H1 (cell line): ENCODE measurements around the gene PLXND1. TPM values are rescaled to one million over a fixed set of nuclear protein-coding genes. Genes with fewer than 3 reads are reported as not detected.

ENCODE experiments used
- CTCF ChIA-PET: fragments of 300-600 bp; sonication (Branson Sonifier 250); formaldehyde crosslinking; loops from one replicate; lab custom pipeline; 2021; ENCODE audit not compliant: partially characterized antibody; lab: Charles Lee
- POLR2A ChIA-PET: fragments of 300-600 bp; sonication (Branson Sonifier 250); formaldehyde crosslinking; loops from one replicate; lab custom pipeline; 2021; ENCODE audit warnings: inconsistent platforms; ENCODE audit not compliant: partially characterized antibody; lab: Charles Lee
- DNase-seq, 2 experiments: peaks; one replicate each; pipeline versions ENCODE4 v3.0.0 to v3.0.0-alpha.2; 2010 to 2022; ENCODE audit warnings: low spot score in 2 of 2, low read depth in 1 of 2, mixed read lengths in 1 of 2
- FAIRE-seq: peaks from 2 replicates; lab custom pipeline; 2011; peaks lifted over from hg19 to GRCh38; lab: Jason Lieb, UNC
- H2AFZ ChIP-seq: 2 replicates; pipeline ENCODE4 v1.8.1; 2012; ENCODE audit warnings: low read length, inconsistent platforms
- H2AK5ac ChIP-seq: 2 replicates; pipeline ENCODE4 v1.6.1; 2013; ENCODE audit warnings: low read depth, low read length
- H2BK120ac ChIP-seq: replicated peaks from 2 replicates; pipeline ENCODE3; 2013; ENCODE audit warnings: low read depth, low read length, inconsistent platforms
- H2BK12ac ChIP-seq: 2 replicates; pipeline ENCODE4 v1.6.1; 2013; ENCODE audit warnings: low read depth, low read length
- H2BK15ac ChIP-seq: 2 replicates; pipeline ENCODE4 v1.6.1; 2013; ENCODE audit warnings: low read length
- H2BK20ac ChIP-seq: 2 replicates; pipeline ENCODE4 v1.6.1; 2013; ENCODE audit warnings: low read length
- H2BK5ac ChIP-seq: 2 replicates; pipeline ENCODE4 v1.6.1; 2013; ENCODE audit warnings: low read depth, low read length
- H3K14ac ChIP-seq: 2 replicates; pipeline ENCODE4 v1.6.1; 2013; ENCODE audit warnings: inconsistent platforms; ENCODE audit not compliant: insufficient read length
- H3K18ac ChIP-seq: 2 replicates; pipeline ENCODE4 v1.6.1; 2013; ENCODE audit warnings: low read length; ENCODE audit errors: extremely low read depth
- H3K23ac ChIP-seq: 2 replicates; pipeline ENCODE4 v1.6.1; 2013; ENCODE audit warnings: inconsistent platforms; ENCODE audit not compliant: insufficient read length
- H3K23me2 ChIP-seq: 2 replicates; pipeline ENCODE4 v1.6.1; 2013; ENCODE audit warnings: low read depth, low read length
- H3K27ac ChIP-seq: 2 replicates; pipeline ENCODE4 v1.6.1; 2011; ENCODE audit warnings: low read depth, low read length, inconsistent platforms
- H3K27me3 ChIP-seq, 4 experiments: replicated peaks in 1 of 4; 1 replicate in 1 of 4; 2 replicates in 3 of 4; pipeline versions ENCODE4 v1.6.1 to v1.8.1; 2011 to 2013; ENCODE audit warnings: low read length in 3 of 4, mild to moderate bottlenecking in 3 of 4, inconsistent platforms in 2 of 4, mixed read lengths in 2 of 4, moderate library complexity in 1 of 4; ENCODE audit not compliant: control insufficient read depth in 3 of 4, insufficient read depth in 3 of 4; ENCODE audit errors: extremely low read depth in 1 of 4
- H3K36me3 ChIP-seq, 4 experiments: 2 replicates each; pipeline versions ENCODE4 v1.6.1 to v1.8.1; 2011 to 2013; ENCODE audit warnings: mild to moderate bottlenecking in 4 of 4, low read length in 3 of 4, moderate library complexity in 2 of 4, control low read depth in 1 of 4, inconsistent platforms in 1 of 4; ENCODE audit not compliant: insufficient read depth in 4 of 4, control insufficient read depth in 2 of 4
- H3K4ac ChIP-seq: replicated peaks from 2 replicates; pipeline ENCODE3; 2013; ENCODE audit warnings: low read length, low read depth, mixed read lengths, inconsistent platforms; ENCODE audit not compliant: insufficient read length
- H3K4me1 ChIP-seq, 4 experiments: replicated peaks in 1 of 4; 1 replicate in 1 of 4; 2 replicates in 3 of 4; pipeline versions ENCODE4 v1.6.1 to v1.8.1; 2011 to 2013; ENCODE audit warnings: low read length in 3 of 4, inconsistent platforms in 2 of 4, mixed read lengths in 1 of 4; ENCODE audit not compliant: insufficient read depth in 4 of 4, control insufficient read depth in 3 of 4
- H3K4me2 ChIP-seq, 2 experiments: 2 replicates each; pipeline versions ENCODE4 v1.6.1 to v1.8.1; 2011 to 2013; ENCODE audit warnings: low read depth in 2 of 2, low read length in 2 of 2, control low read depth in 1 of 2, inconsistent platforms in 1 of 2, mild to moderate bottlenecking in 1 of 2; ENCODE audit not compliant: insufficient read depth in 1 of 2
- H3K4me3 ChIP-seq, 4 experiments: fragments of 200-600, 300-600 bp in 1 of 4; sonication (generic), shearing (Covaris generic), sonication (Bioruptor Twin) in 1 of 4; 2 replicates each; pipeline versions ENCODE4 v1.5.1 to v1.8.1; 2011 to 2016; ENCODE audit warnings: low read length in 4 of 4, low read depth in 3 of 4, control low read depth in 2 of 4, inconsistent platforms in 2 of 4, mild to moderate bottlenecking in 2 of 4, mixed read lengths in 1 of 4, moderate library complexity in 1 of 4; ENCODE audit not compliant: insufficient read depth in 2 of 4; ENCODE audit errors: extremely low read depth in 1 of 4
- H3K56ac ChIP-seq: replicated peaks from 2 replicates; pipeline ENCODE3; 2013; ENCODE audit warnings: low read depth, mild to moderate bottlenecking, mixed read lengths, low read length, inconsistent platforms; ENCODE audit not compliant: insufficient read length
- H3K79me1 ChIP-seq: 2 replicates; pipeline ENCODE4 v1.6.1; 2013; ENCODE audit warnings: low read depth, low read length, control low read depth
- H3K79me2 ChIP-seq, 2 experiments: 2 replicates each; pipeline versions ENCODE4 v1.6.1 to v1.8.1; 2012 to 2013; ENCODE audit warnings: low read length in 2 of 2, mild to moderate bottlenecking in 2 of 2, inconsistent platforms in 1 of 2; ENCODE audit not compliant: insufficient read depth in 2 of 2, control insufficient read depth in 1 of 2
- H3K9ac ChIP-seq, 4 experiments: replicated peaks in 1 of 4; 1 replicate in 1 of 4; 2 replicates in 3 of 4; pipeline versions ENCODE4 v1.6.1 to v1.8.1; 2011 to 2013; ENCODE audit warnings: low read depth in 3 of 4, low read length in 3 of 4, control low read depth in 2 of 4, mild to moderate bottlenecking in 2 of 4, moderate library complexity in 2 of 4, inconsistent platforms in 1 of 4; ENCODE audit errors: extremely low read depth in 1 of 4
- H3K9me3 ChIP-seq, 2 experiments: 2 replicates each; pipeline versions ENCODE4 v1.6.1 to v1.8.1; 2012 to 2013; ENCODE audit warnings: mild to moderate bottlenecking in 2 of 2, moderate library complexity in 2 of 2, control low read depth in 1 of 2, inconsistent platforms in 1 of 2, low read depth in 1 of 2, low read length in 1 of 2, mixed read lengths in 1 of 2; ENCODE audit not compliant: insufficient read depth in 2 of 2
- H4K20me1 ChIP-seq, 2 experiments: replicated peaks in 1 of 2; 2 replicates each; pipeline versions ENCODE3 to v1.8.1; 2011 to 2013; ENCODE audit warnings: inconsistent platforms in 2 of 2, low read length in 2 of 2, mild to moderate bottlenecking in 1 of 2; ENCODE audit not compliant: insufficient read depth in 2 of 2, control insufficient read depth in 1 of 2
- H4K5ac ChIP-seq: 2 replicates; pipeline ENCODE4 v1.6.1; 2013; ENCODE audit warnings: low read length, low read depth, mixed read lengths, inconsistent platforms; ENCODE audit not compliant: insufficient read length
- H4K8ac ChIP-seq: 2 replicates; pipeline ENCODE4 v1.8.0; 2013; ENCODE audit warnings: mild to moderate bottlenecking, moderate library complexity, low read length, inconsistent platforms; ENCODE audit not compliant: insufficient read depth; ENCODE audit errors: extremely low read depth
- H4K91ac ChIP-seq: replicated peaks from 2 replicates; pipeline ENCODE3; 2013; ENCODE audit warnings: low read length, mixed read lengths, inconsistent platforms; ENCODE audit not compliant: insufficient read length
- BACH1 ChIP-seq: IDR thresholded peaks from 2 replicates; pipeline ENCODE4 v1.6.1; 2012; ENCODE audit warnings: low read length, improper control_type of control experiment
- BRCA1 ChIP-seq: IDR thresholded peaks from 2 replicates; pipeline ENCODE4 v1.6.1; 2012; ENCODE audit warnings: low read depth, low read length, improper control_type of control experiment
- CEBPB ChIP-seq: IDR thresholded peaks from 2 replicates; pipeline ENCODE4 v1.6.1; 2012; ENCODE audit warnings: low read depth, low read length
- CHD1 ChIP-seq: IDR thresholded peaks from 2 replicates; pipeline ENCODE4 v1.6.1; 2012; ENCODE audit warnings: low read depth, low read length, improper control_type of control experiment
- CHD2 ChIP-seq: IDR thresholded peaks from 2 replicates; pipeline ENCODE4 v1.6.1; 2012; ENCODE audit warnings: low read length, improper control_type of control experiment
- EGR1 ChIP-seq: IDR thresholded peaks from 2 replicates; pipeline ENCODE4 v1.6.1; 2011; ENCODE audit warnings: low read depth, low read length, borderline replicate concordance
- POLR2A ChIP-seq, 2 experiments: IDR thresholded peaks; 1 replicate in 1 of 2; 2 replicates in 1 of 2; pipeline ENCODE4 v1.6.1; 2011; ENCODE audit warnings: low read depth in 2 of 2, low read length in 2 of 2, mild to moderate bottlenecking in 2 of 2; ENCODE audit errors: control extremely low read depth in 1 of 2
- POU5F1 ChIP-seq: IDR thresholded peaks from 2 replicates; pipeline ENCODE4 v1.6.1; 2011; ENCODE audit warnings: low read depth, mild to moderate bottlenecking, low read length, moderate library complexity
- SP1 ChIP-seq: IDR thresholded peaks from 2 replicates; pipeline ENCODE4 v1.6.1; 2011; ENCODE audit warnings: low read depth, low read length
- TAF7 ChIP-seq: optimal IDR thresholded peaks from 2 replicates; pipeline ENCODE3; 2011; ENCODE audit warnings: low read depth, mild to moderate bottlenecking, inconsistent platforms, low read length, moderate library complexity, borderline replicate concordance
- YY1 ChIP-seq: IDR thresholded peaks from 2 replicates; pipeline ENCODE4 v1.6.1; 2011; ENCODE audit warnings: low read depth, mild to moderate bottlenecking, low read length
- WGBS, 2 experiments: shearing (Covaris generic) in 1 of 2; methylation state at CpG; one replicate each; pipeline versions ENCODE4 v1.1.6 to v1.1.7; 2013 to 2015; ENCODE audit warnings: low lambda C conversion rate in 2 of 2, mixed read lengths in 2 of 2, inconsistent platforms in 1 of 2, low coverage in 1 of 2, missing lambda C conversion rate in 1 of 2; ENCODE audit not compliant: insufficient replicate concordance in 2 of 2, insufficient coverage in 1 of 2, insufficient read length in 1 of 2; ENCODE audit errors: extremely low coverage in 1 of 2, missing lambda C conversion rate in 1 of 2; 5-methylcytosine and 5-hydroxymethylcytosine counted together
- polyA plus RNA-seq, 7 experiments: library from polyadenylated mRNA; depleted of rRNA in 3 of 7; stranded (reverse) in 5 of 7; unstranded in 2 of 7; fragments of >200 nt in 5 of 7; fragments of 200-250 nt in 2 of 7; gene quantifications; 1 replicate in 5 of 7; 2 replicates in 1 of 7; 4 replicates in 1 of 7; pipeline versions ENCODE4 v1.2.1 to v1.2.3, GENCODE V29; 2011 to 2013; ENCODE audit warnings: missing spikeins in 2 of 7, mixed read lengths in 2 of 7
- total RNA-seq: library from RNA; stranded (reverse); fragmentation: NEBNext Ultra II Directional; extraction: Animal tissue kit (Norgen Biotek cat#: 25700); gene quantifications from 2 replicates; pipeline ENCODE4 v1.2.1, GENCODE V29; 2021
- TF ChIP-seq, protein P1 (sequence below): IDR thresholded peaks from 2 replicates; pipeline ENCODE4 v1.6.1; 2012; ENCODE audit warnings: inconsistent platforms

PLXND1 gene
- total and polyA plus RNA-seq, 2 of the 8 experiments (the other 6 are each of a cell fraction or from before 2014, with no cell fraction given): 17.7 to 66.4 TPM

DNA sequence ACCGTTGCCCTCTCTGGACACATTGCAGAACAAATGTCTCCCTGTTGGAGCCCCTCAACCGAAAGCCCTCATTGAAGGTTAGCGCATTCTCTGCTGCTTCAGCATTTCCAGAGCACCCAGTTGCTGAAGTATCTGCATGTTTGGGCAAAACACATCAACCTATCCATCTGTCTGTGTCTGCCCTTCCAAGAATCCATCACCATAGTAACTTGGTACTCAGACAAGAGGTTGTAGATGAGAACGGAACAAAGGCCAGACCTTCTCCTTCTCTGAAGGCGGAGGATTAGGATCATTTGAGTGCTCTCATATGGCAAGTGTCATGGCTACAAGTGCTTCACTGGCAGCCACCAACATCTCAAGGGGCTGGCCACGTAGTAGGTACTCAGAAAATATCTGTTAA is 101.1 kb downstream of the PLXND1 start:
- Histone ChIP-seq H3K18ac (no peak overlapping the region), H3K14ac (no peak overlapping the region), H2BK5ac (no peak overlapping the region), H2AK5ac (no peak overlapping the region), H4K91ac (no peak overlapping the region), H3K4me1 (no peaks in the 10 kb centered on the region), H4K20me1 (peaks cover 0 to 5% of the 10 kb centered on the region in 2 experiments), H3K23me2 (no peaks in the 10 kb centered on the region), H4K8ac (no peak overlapping the region), H3K4me3 (no peak overlapping the region), H2AFZ (no peak overlapping the region), H3K27ac (no peak overlapping the region), H2BK15ac (no peak overlapping the region), H3K9ac (no peak overlapping the region), H2BK120ac (no peak overlapping the region), H3K23ac (no peak overlapping the region), H3K79me1 (no peaks in the 10 kb centered on the region), H3K9me3 (no peaks in the 10 kb centered on the region), H3K79me2 (no peaks in the 10 kb centered on the region), H4K5ac (no peak overlapping the region), H3K56ac (no peak overlapping the region), H2BK12ac (no peak overlapping the region), H3K27me3 (no peaks in the 10 kb centered on the region), H3K36me3 (peaks cover 3 to 20% (median 11%) of the 10 kb centered on the region in 4 experiments; a peak in 6 of 8 replicates), H2BK20ac (no peak overlapping the region), H3K4me2 (no peak overlapping the region), H3K4ac (no peak overlapping the region)
- FAIRE-seq: no peak
- ChIA-PET CTCF (interaction anchor here (5.7 kb wide), 1 partner anchor 14 kb away, joined by 41 read pairs; no protein-coding TSS in a partner anchor), POLR2A (no interaction called here)
- WGBS, 2 experiments: 97% methylated on average over 6 of the region's 6 CpGs; no CpG with 5 or more reads in 1 of the 2 experiments
- no peak for TF ChIP-seq BACH1
- no peak for TF ChIP-seq CHD2
- TF ChIP-seq CHD1: no peak
- TF ChIP-seq POU5F1: no peak
- TF ChIP-seq CEBPB: no peak
- no peak for TF ChIP-seq TAF7
- no peak for TF ChIP-seq SP1
- TF ChIP-seq YY1: no peak
- TF ChIP-seq EGR1: no peak
- TF ChIP-seq BRCA1: no peak
- no peak for TF ChIP-seq POLR2A (IDR thresholded peaks at IDR 0.05; ENCODE audit: control extremely low read depth in 1 of 2, low read depth in 2 of 2, low read length in 2 of 2)
- TF ChIP-seq, protein P1, sequence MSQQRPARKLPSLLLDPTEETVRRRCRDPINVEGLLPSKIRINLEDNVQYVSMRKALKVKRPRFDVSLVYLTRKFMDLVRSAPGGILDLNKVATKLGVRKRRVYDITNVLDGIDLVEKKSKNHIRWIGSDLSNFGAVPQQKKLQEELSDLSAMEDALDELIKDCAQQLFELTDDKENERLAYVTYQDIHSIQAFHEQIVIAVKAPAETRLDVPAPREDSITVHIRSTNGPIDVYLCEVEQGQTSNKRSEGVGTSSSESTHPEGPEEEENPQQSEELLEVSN: no peak
- DNase-seq: no peak
